Globus pallidus (tissue), 1 donor: Measurements from ENCODE around the gene EFNA1.
"Not testable (repeated sequence)": the region's sequence is repeated elsewhere in the genome, so short reads cannot be mapped to it uniquely, and the experiment has no call there.

Source experiments
- DNase-seq: peaks from one replicate; pipeline ENCODE4 v3.0.0-alpha.2; 2015; ENCODE audit warnings: low spot score

EFNA1 gene

DNA sequence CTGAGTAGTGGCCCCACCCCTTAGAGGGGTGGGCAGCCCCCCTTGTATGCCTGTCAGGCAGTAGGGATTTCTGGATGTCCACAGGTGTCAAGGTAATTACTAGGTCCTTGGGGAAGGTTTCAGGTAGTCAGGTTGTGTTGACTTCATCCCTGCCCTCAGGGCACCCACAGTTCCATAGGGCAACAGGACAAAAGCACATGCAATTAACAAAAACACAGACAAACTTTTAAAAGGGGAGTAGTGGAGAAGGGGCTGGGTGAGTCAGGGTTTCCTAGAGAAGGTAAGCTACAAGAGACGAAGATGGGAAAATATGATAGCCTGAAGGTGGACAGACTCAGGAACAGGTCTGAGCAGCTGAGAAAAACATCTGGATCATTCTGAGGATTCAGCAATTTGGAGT lies 31.3 kb downstream of the EFNA1 start:
- no peak for DNase-seq

DNA sequence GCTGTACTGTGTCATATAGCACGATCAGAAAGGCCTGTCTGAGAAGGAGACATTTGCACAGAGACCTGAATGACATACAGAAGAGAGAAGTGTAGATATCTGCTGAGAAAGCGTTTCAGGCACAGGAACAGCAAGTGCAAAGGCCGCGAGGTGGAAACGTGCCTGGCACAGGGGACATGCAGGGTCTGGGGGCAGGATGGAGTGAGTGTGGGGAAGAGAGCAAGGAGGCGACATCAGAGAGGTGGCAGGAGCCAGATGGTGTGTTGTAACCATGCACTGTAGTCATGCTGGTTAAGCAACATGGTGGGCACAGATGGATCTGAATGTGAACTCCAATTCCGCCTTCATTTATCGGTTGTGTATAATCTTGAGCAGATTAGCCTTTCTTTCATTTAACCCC lies 32.5 kb downstream of the EFNA1 start:
- DNase-seq: no peak

DNA sequence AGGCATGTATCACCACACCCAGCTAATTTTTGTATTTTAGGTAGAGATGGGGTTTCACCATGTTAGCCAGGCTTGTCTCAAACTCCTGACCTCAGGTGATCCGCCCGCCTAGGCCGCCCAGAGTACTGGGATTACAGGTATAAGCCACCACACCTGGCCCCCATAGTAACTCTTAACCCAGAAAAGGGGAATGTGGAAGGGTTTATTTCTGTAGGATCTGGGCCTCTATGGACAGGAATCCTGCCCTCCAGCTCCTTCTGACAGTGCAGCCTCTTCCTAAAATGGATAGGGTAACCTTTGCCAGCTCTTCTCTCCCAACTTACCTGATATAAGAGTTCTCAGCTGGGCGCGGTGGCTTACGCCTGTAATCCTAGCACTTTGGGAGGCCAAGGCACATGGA lies 35.0 kb downstream of the EFNA1 start:
- not testable (repeated sequence) for DNase-seq

DNA sequence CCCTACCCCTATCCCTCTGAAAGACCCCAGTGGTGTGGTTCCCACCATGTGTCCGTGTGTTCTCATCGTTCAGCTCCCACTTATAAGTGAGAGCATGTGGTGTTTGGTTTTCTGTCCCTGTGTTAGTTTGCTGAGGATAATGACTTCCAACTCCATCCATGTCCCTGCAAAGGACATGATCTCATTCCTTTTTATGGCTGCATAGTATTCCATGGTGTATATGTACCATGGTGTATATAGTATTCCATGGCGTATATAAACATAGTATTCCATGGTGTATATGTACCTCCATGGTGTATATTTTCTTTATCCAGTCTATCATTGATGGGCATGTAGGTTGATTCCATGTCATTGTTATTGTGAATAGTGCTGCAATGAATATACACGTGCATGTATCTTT lies 36.1 kb downstream of the EFNA1 start:
- DNase-seq: not testable (repeated sequence)

DNA sequence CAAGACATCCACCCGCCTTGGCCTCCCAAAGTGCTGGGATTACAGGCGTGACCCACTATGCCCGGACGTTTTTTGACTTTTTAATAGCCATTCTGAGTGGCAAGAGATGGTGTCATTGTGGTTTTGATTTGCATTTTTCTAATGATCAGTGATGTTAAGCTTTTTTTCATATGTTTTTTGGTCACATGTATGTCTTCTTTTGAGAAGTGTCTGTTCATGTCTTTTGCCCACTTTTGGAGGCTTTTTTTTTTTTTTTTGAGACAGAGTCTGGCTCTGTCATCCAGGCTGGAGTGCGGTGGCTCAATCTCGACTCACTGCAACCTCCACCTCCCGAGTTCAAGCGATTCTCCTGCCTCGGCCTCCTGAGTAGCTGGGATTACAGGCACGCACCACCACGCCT lies 36.9 kb downstream of the EFNA1 start:
- DNase-seq: not testable (repeated sequence)

DNA sequence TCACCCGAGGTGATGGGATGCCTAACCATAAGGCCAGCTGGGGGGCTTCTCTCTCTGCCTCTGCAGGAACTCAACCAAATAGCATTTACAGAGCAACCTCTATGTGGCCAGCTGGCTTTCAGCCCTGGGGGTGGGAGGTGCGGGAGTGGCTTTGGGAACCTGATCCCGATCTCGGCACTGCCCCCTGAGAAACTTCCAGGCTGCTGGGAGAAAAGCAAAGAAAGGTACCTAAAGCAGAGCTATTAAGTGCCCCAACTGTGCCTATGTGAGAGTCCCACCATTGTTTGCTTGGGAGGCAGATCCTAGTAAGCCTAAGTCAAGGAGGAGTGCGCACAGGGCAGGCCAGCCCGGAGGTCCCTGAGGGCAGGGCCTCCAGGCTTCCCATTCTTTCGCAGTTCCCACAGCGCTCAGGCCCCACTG lies 38.4 kb downstream of the EFNA1 start:
- DNase-seq: no peak

DNA sequence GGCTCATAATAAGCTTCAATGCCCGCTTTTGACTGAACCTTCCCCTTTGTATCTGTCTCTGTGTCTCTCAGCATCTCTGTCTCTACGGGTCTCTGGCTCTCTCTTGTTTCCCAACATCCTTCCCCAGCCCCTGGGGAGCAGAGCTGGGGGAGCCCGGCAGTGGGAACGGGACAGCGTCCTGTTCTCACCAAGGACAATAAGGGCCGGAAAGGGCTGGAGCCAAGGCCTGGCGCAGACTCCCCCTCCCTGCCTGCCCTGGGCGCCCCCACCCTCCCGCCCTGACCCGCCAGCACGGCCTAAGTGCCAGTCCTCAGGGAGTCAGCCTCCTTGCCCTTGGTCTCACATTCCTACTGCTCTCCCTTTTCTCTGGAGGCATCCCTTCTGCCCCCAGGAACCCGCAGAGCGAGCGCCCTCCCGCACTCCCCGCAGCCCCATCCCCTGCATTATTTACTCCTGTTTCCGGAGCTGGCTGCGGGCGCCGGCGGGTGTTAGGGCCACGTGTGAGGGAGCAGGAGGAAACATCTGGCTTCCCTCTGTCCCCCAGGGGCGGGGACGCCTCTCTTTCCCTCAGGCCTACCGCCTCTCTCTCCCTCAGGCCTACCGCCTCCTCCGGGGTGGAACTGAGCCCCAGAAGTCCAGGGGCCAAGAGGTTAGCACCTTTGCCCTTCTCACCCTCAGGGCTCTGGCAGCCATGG lies 38.9 kb downstream of the EFNA1 start:
- DNase-seq: peak; percentile 54

DNA sequence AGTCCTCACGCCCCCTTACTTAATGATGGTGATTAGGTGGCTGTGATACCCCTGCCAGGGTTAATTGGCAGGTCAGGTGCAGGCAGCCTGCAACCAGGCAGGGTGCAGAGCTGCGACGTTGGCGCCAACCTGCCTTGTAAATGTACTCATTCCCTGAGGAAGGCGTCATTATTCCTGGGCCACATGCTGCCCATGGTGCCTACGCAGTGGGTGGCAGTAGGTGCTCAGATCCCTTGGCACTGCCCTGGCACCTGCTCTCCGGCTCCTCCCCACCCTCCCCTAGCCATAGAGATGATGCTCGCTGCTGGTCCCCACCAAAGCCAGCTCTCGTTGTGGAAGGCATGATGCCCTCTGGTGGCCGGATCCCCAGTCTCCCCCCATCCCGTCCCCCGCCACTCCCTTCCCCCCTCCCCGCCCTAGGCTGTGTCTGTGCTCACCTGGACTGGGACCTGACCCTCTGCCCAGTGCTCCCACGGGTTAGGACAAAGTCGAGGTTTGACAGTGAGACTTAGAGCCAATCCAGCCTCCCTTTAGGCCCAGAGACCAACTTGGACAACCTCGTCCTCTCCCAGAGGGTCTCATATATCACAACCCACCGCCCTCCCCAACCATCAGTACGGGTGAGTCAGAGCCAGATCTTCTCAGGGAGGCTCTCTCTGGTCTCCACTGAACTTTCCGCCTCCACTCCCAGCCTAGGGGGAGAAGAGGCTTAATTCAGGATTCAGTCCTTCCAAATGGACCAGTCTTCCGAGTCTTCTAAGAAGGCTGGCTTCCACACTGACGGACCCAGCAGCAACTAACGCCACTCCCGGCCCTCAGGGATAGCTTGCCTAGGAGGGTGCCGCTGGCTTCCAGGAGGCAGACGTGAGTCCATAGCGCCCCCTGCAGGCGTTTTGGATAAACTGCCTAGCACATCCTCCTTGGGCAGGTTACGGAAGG lies 39.8 kb downstream of the EFNA1 start:
- peak; percentile 93 for DNase-seq

DNA sequence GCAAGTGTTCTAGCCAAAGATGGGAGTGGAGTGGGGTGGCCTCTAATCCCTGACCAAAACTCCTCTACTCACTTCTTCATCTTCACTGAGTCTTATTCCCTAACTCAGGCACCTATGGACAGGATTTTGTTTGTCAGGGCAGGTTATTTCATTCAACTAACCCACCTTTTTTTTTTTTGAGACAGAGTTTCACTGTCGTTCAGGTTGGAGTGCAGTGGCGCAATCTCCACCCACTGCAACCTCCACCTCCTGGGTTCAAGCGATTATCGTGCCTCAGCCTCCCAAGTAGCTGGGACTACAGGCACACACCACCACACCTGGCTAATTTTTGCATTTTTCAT lies 40.4 kb downstream of the EFNA1 start:
- not testable (repeated sequence) for DNase-seq

DNA sequence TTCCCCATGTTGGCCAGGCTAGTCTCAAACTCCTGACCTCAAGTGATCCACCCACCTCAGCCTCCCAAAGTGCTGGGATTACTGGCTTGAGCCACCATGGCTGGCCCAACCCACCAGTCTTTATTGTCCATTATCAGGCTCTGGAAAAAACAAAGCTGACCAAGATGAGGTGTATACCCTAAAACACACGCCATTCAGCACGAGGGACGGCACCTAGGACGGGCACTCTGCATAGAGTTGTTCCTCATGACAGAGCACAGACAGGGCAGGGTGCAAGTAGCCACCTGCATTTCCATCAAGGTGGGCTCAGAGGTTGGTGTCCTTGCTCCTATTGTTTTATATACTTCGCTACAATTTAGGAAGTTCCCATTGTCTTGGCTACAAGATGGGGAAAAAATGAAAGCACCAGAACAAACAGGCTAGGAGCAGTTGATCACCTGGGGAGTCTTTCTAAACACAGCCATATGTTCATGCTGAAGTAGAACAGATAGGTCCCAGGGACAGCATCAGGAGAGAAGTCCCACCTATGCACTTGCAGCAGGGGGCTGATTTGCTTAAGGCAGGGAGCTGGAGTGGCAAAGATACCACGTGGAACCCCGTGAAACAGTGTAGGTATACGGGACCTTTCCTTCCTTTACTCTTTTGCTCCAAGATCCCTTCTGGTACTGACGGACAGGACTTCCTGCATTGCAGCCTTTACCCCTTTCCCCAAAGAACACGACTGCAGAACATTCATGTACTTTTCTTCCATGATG lies 41.0 kb downstream of the EFNA1 start:
- DNase-seq: no peak

DNA sequence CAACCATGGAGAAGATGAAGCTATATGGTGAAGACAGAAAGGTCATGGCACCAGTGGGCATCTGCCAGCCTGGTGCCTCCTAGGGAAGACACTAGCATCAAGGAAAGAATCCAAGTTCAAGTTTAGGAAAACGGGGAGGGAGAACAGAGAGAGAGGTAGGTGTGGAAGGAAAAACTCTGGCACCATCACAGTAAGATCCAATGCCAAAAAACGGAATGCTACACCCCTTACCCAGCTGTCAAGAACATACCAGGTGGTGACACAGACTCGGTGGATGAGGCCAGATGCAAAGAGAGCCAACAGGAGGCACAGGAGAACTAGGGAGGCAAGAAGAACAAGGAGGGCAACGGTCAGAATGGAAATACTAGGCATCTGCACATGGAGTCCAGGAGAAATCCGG lies 41.9 kb downstream of the EFNA1 start:
- DNase-seq: no peak

DNA sequence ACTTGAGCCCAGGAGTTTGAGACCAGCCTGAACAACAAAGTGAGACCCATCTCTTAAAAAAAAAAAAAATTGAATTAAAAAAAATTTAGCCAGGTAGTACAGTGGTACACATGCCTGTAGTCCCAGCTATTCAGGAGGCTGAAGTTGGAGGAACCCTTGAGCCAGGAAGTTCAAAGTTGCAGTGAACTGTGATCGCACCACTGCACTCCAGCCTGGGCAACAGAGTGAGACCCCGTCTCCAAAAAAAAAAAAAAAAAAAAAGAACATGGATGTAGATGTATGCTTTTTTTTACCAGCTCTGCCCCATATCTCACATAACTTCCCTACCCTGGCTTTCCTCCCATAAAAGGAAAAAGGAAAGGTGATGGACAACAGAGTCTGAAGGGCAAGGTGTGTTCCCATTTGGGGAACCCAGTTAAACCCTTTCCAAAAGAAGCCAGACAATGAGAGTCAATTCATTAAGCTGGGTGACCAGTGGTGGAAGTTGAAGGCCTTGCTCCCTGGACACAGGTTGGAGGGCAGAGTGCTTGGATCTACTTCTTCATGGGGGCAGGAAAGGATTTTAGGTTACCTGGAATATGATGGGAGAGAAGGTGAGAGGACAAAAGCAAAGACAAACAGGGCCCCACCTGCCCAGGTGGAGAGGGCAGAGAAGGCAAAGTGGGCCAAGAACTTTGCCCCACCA lies 42.6 kb downstream of the EFNA1 start:
- DNase-seq: no peak

DNA sequence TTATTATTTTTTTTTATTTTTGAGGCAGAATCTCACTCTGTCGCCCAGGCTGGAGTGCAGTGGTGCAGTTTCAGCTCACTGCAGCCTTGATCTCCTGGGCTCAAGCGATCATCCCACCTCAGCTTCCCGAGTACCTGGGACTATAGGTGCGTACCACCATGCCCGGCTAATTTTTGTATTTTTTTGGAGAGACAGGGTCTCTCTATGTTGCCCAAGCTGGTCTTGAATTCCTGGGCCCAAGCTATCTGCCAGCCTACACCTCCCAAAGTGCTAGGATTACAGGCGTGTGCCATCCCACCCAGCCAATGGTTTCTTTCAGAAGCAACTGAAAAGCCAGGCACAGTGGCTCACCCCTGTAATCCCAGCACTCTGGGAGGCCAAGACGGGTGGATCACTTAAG lies 43.1 kb downstream of the EFNA1 start:
- no peak for DNase-seq

DNA sequence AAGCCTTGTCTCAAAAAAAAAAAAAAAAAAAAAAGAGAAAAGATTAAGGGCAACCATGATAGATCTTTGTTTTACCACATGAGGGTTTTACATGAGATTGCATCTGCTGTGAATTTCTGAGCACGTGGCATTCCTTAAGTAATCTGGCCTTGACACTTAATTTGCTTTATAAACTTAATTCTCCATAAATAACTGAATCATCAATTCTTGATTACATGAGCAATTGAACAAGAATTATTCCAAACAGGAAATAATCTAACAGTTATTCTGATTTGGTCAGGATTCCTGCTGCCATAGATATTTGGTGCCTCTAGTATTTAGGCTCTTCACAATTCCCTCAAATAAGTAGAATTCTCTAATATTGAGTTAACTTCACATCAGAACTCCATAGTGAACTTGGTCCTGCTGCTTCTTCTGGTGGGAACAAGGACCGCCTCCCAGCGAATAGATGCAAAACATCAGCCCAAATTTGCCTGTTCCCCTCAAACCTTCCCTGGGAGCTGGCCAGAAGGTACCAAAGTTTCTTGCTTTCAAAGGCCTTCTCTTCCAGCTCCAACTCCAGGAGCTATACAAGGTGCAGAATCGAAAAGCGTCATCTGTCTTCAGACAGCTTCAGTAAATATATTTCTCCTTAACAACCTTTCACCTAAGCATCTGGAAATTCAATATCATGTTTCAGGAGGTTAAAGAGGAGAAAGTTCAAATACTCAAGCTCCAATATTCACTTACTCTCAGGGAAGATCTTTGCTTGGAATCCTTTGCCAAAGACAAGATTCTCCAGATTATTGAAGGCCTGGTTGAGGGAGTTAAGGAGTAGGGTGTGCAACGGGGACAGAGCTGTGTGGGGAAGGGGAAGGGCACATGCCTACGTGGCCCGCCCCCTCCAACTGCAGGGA lies 44.4 kb downstream of the EFNA1 start:
- DNase-seq: no peak

DNA sequence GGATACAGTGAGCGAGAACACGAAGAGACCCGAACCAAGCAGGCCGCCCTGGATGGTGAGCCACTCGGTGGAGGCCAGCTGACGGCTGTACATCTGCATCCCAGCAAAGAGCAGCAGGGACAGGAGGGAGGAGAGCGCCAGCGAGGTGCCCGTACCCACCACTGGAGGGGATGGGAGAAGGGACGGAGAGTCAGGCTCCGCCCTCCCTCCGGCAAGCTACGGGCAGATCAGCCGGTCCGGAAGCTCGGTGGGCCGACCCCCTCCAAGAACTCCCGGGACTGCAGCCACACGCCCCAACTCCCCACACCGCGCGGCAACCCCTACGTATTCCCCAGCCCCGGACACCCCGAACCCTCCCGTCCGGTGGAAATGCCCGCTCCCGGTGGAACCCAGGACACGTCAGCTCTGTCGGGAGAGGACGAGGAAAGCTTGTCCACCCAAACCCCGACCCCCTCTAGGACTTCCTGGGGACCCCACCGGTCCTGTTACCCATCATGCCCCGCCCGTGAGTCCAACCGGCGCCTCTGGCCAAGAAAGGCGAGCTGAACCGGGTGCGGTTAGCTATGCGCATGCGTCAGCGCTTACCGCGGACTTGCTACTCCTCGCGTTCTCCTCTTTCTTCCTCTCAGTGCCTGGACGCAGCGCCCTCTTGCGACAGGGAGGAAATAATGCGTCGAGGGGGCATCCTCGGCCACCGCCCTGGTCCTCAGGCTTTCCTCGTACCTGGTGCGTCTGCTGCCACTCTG lies 45.2 kb downstream of the EFNA1 start, which contains the start of gene KRTCAP2:
TSS of gene KRTCAP2 (minus strand) at position 573 of the 746 bp plus-strand sequence. CDS start at position 493, 80 bp downstream.
- peak; percentile 93 for DNase-seq

DNA sequence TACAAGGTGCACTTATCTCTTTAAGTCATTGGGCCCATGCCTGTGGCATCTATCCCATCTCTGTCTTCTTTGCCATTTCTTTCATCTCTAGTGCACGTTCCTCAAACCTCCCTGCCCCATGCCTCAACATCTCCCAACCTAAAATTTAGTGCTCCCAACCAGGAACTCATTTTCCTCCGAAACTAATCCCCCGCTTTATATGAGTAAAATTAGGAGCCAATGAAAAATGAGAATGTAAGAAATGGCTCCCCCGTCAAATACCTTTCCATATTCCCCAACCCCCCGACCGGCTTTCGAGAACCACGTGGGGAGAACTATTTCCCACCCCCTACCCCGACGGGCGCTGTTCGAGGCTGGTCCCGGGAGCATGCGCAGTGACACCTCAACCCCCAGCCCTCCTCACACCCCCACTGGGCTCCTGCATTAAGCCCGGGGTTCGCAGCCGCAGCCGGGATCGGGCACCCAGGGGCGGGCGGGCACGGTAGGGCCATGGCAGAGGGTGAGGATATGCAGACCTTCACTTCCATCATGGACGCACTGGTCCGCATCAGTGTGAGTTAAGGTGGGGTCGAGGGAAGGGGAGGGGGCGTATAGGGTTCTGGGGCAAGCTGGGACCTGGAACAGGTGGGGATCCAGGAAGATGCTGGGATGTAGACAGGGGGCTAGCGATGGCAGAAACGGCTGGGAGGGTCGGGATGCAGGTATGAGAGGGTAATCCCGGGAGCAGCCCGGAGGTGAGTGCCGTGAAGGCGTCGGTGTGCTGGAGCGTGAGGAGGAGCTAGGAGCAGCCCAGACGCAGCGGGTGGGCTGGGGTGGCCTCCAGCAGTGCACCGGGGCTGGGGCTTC lies 46.0 kb downstream of the EFNA1 start, which contains the start of gene TRIM46:
TSS of gene TRIM46 (plus strand) at position 372 of the 846 bp plus-strand sequence. CDS start at position 490, 118 bp downstream.
- DNase-seq: peak; percentile 70

DNA sequence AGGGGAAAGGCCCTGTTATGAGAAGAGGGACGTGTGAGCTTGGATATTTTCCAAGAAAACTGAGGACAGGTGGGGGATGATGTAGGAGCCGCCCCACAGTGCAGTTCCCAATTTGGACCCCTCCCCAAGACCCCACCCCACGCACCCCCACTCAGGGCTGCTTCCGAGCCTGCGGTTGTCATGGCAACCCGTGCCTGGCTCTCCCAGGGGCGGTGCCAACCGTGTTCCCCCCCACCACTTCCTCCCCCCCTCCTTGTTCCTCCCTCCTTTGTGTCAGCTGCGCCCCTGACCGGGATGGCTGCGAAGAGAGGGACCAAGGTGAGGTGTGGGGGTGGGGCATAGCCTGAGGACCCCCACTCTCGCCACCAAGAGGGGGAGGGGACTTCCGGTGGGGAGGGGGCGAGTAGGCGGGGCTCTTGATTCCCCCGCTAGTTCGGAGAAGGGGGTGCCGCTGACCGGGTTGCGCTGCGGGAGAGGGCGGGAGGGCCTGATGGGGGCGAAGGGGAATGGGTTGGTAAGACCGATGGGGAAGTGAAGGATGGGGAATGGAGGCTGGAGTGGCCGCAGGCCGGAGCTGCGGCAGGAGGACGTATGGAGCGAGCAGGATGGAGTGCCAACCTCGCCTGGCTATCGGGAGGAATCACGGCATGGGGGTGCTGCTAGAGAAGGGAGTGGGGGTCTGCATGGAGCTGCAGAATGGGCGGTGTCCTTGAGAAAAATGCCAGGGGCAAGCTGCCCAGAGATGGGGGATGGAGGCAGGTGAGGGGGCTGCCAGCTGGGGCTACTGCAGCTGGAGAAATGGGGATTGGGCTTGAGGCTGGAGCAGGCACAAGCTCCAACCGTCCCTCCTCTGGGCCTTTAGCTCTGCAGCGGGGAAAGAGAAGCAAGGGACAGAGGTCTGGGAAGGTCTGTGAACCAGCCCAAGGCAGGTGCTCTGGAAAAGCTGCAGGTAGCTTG lies 46.9 kb downstream of the EFNA1 start:
- DNase-seq: no peak
